Measurements from ENCODE around the gene TBC1D9.
"Not testable (repeated sequence)": the region's sequence is repeated elsewhere in the genome, so short reads cannot be mapped to it uniquely, and the experiment has no call there.

Gene TBC1D9

GRCh38 chr4:140748171-140748570 lies 8.0 kb downstream of the TBC1D9 start:
- no peak overlapping the region for H3K4me3 Mint-ChIP-seq
- peaks cover 26% of the 10 kb centered on the region for H3K27me3 Mint-ChIP-seq
- H3K4me1 Mint-ChIP-seq: no peaks in the 10 kb centered on the region
- no peak for DNase-seq (ENCODE audit: low spot score in 2 of 2)
- no peak overlapping the region for H3K27ac Mint-ChIP-seq (ENCODE audit: low read depth)
- no peak for ATAC-seq (replicated peaks; ENCODE audit: extremely low read depth, poor library complexity, severe bottlenecking)
- no peaks in the 10 kb centered on the region for H3K9me3 Mint-ChIP-seq
- H3K36me3 Mint-ChIP-seq (ENCODE audit: insufficient read depth): no peaks in the 10 kb centered on the region

- H3K27ac Mint-ChIP-seq (ENCODE audit: low read depth); H3K4me3 Mint-ChIP-seq; H3K36me3 Mint-ChIP-seq (ENCODE audit: insufficient read depth): not testable (repeated sequence)
These were observed 9.6 kb downstream of the TBC1D9 start for GRCh38 chr4:140746546-140746945.

GRCh38 chr4:140744421-140744820 lies 11.8 kb downstream of the TBC1D9 start:
- Mint-ChIP-seq H3K36me3 (ENCODE audit: insufficient read depth) (no peaks in the 10 kb centered on the region), H3K27me3 (peaks cover 31% of the 10 kb centered on the region), H3K27ac (ENCODE audit: low read depth) (no peak overlapping the region), H3K4me1 (no peaks in the 10 kb centered on the region), H3K9me3 (no peaks in the 10 kb centered on the region), H3K4me3 (no peak overlapping the region)
- no peak for DNase-seq (ENCODE audit: low spot score in 2 of 2)
- ATAC-seq (replicated peaks; ENCODE audit: extremely low read depth, poor library complexity, severe bottlenecking): no peak

More at GRCh38 chr4:140746546-140746945, 9.6 kb downstream of the TBC1D9 start:
- not testable (repeated sequence) for H3K4me1 Mint-ChIP-seq; H3K9me3 Mint-ChIP-seq; DNase-seq (ENCODE audit: low spot score in 2 of 2); ATAC-seq (replicated peaks; ENCODE audit: extremely low read depth, poor library complexity, severe bottlenecking)
- H3K27me3 Mint-ChIP-seq: peaks cover 28% of the 10 kb centered on the region

GRCh38 chr4:140743194-140743931 lies 12.8 kb downstream of the TBC1D9 start:
- ATAC-seq (replicated peaks; ENCODE audit: extremely low read depth, poor library complexity, severe bottlenecking): peak; percentile 6
- no peak for DNase-seq (ENCODE audit: low spot score in 2 of 2)
- no peak overlapping the region for H3K4me3 Mint-ChIP-seq
- H3K9me3 Mint-ChIP-seq: no peaks in the 10 kb centered on the region
- H3K27ac Mint-ChIP-seq (ENCODE audit: low read depth): no peak overlapping the region
- no peaks in the 10 kb centered on the region for H3K4me1 Mint-ChIP-seq
- peaks cover 42% of the 10 kb centered on the region for H3K27me3 Mint-ChIP-seq
- H3K36me3 Mint-ChIP-seq (ENCODE audit: insufficient read depth): no peaks in the 10 kb centered on the region

GRCh38 chr4:140742838-140743193 lies 13.4 kb downstream of the TBC1D9 start:
- H3K27me3 Mint-ChIP-seq: peaks cover 45% of the 10 kb centered on the region
- no peaks in the 10 kb centered on the region for H3K9me3 Mint-ChIP-seq
- no peaks in the 10 kb centered on the region for H3K4me1 Mint-ChIP-seq
- ATAC-seq (replicated peaks; ENCODE audit: extremely low read depth, poor library complexity, severe bottlenecking): no peak
- no peaks in the 10 kb centered on the region for H3K36me3 Mint-ChIP-seq (ENCODE audit: insufficient read depth)
- no peak for DNase-seq (ENCODE audit: low spot score in 2 of 2)
- H3K27ac Mint-ChIP-seq (ENCODE audit: low read depth): no peak overlapping the region
- H3K4me3 Mint-ChIP-seq: no peak overlapping the region

- Mint-ChIP-seq H3K4me3 (no peak overlapping the region), H3K27me3 (peaks cover 45% of the 10 kb centered on the region)
These were observed 15.1 kb downstream of the TBC1D9 start for GRCh38 chr4:140740906-140741670.

GRCh38 chr4:140740422-140740821 lies 15.8 kb downstream of the TBC1D9 start:
- Mint-ChIP-seq H3K27me3 (peaks cover 45% of the 10 kb centered on the region), H3K9me3 (no peaks in the 10 kb centered on the region), H3K4me1 (no peaks in the 10 kb centered on the region), H3K36me3 (ENCODE audit: insufficient read depth) (no peaks in the 10 kb centered on the region), H3K4me3 (no peak overlapping the region), H3K27ac (ENCODE audit: low read depth) (no peak overlapping the region)
- ATAC-seq (replicated peaks; ENCODE audit: extremely low read depth, poor library complexity, severe bottlenecking) (no peak), DNase-seq (ENCODE audit: low spot score in 2 of 2) (no peak)

More at GRCh38 chr4:140740906-140741670, 15.1 kb downstream of the TBC1D9 start:
- no peaks in the 10 kb centered on the region for H3K36me3 Mint-ChIP-seq (ENCODE audit: insufficient read depth)
- H3K9me3 Mint-ChIP-seq: no peaks in the 10 kb centered on the region
- no peaks in the 10 kb centered on the region for H3K4me1 Mint-ChIP-seq
- no peak for ATAC-seq (replicated peaks; ENCODE audit: extremely low read depth, poor library complexity, severe bottlenecking)
- no peak for DNase-seq (ENCODE audit: low spot score in 2 of 2)
- H3K27ac Mint-ChIP-seq (ENCODE audit: low read depth): no peak overlapping the region

GRCh38 chr4:140739971-140740370 lies 16.2 kb downstream of the TBC1D9 start:
- no peak overlapping the region for H3K4me3 Mint-ChIP-seq
- no peaks in the 10 kb centered on the region for H3K9me3 Mint-ChIP-seq
- DNase-seq (ENCODE audit: low spot score in 2 of 2): no peak
- peaks cover 41% of the 10 kb centered on the region for H3K27me3 Mint-ChIP-seq
- no peak for ATAC-seq (replicated peaks; ENCODE audit: extremely low read depth, poor library complexity, severe bottlenecking)
- H3K4me1 Mint-ChIP-seq: no peaks in the 10 kb centered on the region
- no peak overlapping the region for H3K27ac Mint-ChIP-seq (ENCODE audit: low read depth)
- H3K36me3 Mint-ChIP-seq (ENCODE audit: insufficient read depth): no peaks in the 10 kb centered on the region

GRCh38 chr4:140738139-140738538 lies 18.0 kb downstream of the TBC1D9 start:
- DNase-seq (ENCODE audit: low spot score in 2 of 2): no peak
- Mint-ChIP-seq H3K4me3 (no peak overlapping the region), H3K4me1 (no peaks in the 10 kb centered on the region), H3K27me3 (peaks cover 33% of the 10 kb centered on the region), H3K9me3 (no peaks in the 10 kb centered on the region), H3K36me3 (ENCODE audit: insufficient read depth) (no peaks in the 10 kb centered on the region), H3K27ac (ENCODE audit: low read depth) (no peak overlapping the region)
- ATAC-seq (replicated peaks; ENCODE audit: extremely low read depth, poor library complexity, severe bottlenecking): no peak

- DNase-seq (ENCODE audit: low spot score in 2 of 2) (no peak), ATAC-seq (replicated peaks; ENCODE audit: extremely low read depth, poor library complexity, severe bottlenecking) (no peak)
- H3K4me3 Mint-ChIP-seq: no peak overlapping the region
- no peaks in the 10 kb centered on the region for H3K36me3 Mint-ChIP-seq (ENCODE audit: insufficient read depth)
- no peaks in the 10 kb centered on the region for H3K9me3 Mint-ChIP-seq
- H3K27me3 Mint-ChIP-seq: peaks cover 19% of the 10 kb centered on the region
- H3K4me1 Mint-ChIP-seq: no peaks in the 10 kb centered on the region
- H3K27ac Mint-ChIP-seq (ENCODE audit: low read depth): no peak overlapping the region
These were observed 19.4 kb downstream of the TBC1D9 start for GRCh38 chr4:140736669-140737343.

- no peak overlapping the region for H3K4me3 Mint-ChIP-seq
- no peaks in the 10 kb centered on the region for H3K36me3 Mint-ChIP-seq (ENCODE audit: insufficient read depth)
- no peak overlapping the region for H3K27ac Mint-ChIP-seq (ENCODE audit: low read depth)
- no peaks in the 10 kb centered on the region for H3K4me1 Mint-ChIP-seq
- ATAC-seq (replicated peaks; ENCODE audit: extremely low read depth, poor library complexity, severe bottlenecking) (no peak), DNase-seq (ENCODE audit: low spot score in 2 of 2) (no peak)
- H3K9me3 Mint-ChIP-seq: no peaks in the 10 kb centered on the region
- peaks cover 14% of the 10 kb centered on the region for H3K27me3 Mint-ChIP-seq
These were observed 20.3 kb downstream of the TBC1D9 start for GRCh38 chr4:140735779-140736391.

- ATAC-seq (replicated peaks; ENCODE audit: extremely low read depth, poor library complexity, severe bottlenecking) (no peak), DNase-seq (ENCODE audit: low spot score in 2 of 2) (no peak)
- H3K4me1 Mint-ChIP-seq: no peaks in the 10 kb centered on the region
- H3K27me3 Mint-ChIP-seq: peaks cover 14% of the 10 kb centered on the region
- no peaks in the 10 kb centered on the region for H3K36me3 Mint-ChIP-seq (ENCODE audit: insufficient read depth)
- H3K4me3 Mint-ChIP-seq: no peak overlapping the region
- H3K27ac Mint-ChIP-seq (ENCODE audit: low read depth): no peak overlapping the region
- H3K9me3 Mint-ChIP-seq: no peaks in the 10 kb centered on the region
These were observed 20.9 kb downstream of the TBC1D9 start for GRCh38 chr4:140735317-140735716.
